Stimulated activated CD4-positive, alpha-beta T cell treated with anti-CD3 and anti-CD28 coated beads, Interleukin-12 subunit alpha, Interleukin-12 subunit beta, amount 100 ng/mL, for 24 hours (primary cell): ENCODE measurements around the gene EIF3B.
A peak's percentile ranks its signal among the peaks of the same experiment; 100 is the strongest.
"Not testable (repeated sequence)": the region's sequence is repeated elsewhere in the genome, so short reads cannot be mapped to it uniquely, and the experiment has no call there.

ENCODE experiments used
- DNase-seq, 2 experiments: peaks; one replicate each; pipeline ENCODE4 v3.0.0-alpha.2; 2020; ENCODE audit warnings: low read depth in 2 of 2

Gene EIF3B

DNA sequence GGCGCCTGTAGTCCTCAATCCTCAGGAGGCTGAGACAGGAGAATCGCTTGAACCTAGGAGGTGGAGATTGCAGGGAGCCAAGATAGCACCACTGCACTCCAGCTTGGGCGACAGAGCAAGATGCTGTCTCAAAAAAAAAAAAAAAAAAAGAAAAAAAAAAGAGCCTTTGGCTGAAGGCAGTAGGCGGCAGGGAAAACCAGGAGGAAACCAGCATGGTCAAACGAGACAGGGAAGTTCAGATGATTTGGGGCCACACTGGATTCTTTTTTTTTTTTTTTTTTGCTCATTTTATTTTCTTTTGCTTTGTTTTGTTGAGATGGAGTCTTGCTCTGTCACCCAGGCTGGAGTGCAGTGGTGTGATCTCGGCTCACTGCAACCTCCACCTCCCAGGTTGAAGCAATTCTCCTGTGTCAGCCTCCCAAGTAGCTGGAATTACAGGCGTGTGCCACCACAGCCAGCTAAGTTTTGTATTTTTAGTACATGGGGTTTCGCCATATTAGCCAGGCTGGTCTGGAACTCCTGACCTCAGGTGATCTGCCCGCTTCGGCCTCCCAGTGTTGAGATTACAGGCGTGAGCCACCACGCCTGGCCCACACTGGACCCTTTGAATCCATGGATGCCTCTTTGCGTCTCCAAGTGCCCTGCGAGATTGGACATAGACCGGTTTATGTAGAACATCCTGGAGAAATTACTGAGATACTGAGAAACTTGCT lies 7.1 kb upstream of the EIF3B start:
- DNase-seq: not testable (repeated sequence)

DNA sequence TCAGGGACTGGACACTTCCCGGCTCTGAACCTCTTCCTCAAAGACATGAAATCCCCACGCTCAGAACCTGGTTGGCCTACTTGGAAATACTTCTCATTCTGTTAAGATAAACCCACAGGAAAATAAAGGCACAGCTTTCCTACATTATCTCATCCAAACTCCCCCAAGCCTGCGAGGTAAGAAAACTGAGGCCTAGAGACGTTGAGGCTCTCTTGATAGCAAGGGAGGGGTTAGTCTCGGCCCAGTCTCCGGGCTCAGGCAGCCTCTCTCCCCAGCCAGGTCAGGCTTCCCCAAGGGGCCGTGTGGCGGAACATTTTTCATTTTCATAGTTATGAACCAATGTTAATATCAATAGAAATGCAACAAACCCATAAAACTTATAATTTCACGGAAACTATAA lies 4.6 kb upstream of the EIF3B start:
- no peak for DNase-seq

DNA sequence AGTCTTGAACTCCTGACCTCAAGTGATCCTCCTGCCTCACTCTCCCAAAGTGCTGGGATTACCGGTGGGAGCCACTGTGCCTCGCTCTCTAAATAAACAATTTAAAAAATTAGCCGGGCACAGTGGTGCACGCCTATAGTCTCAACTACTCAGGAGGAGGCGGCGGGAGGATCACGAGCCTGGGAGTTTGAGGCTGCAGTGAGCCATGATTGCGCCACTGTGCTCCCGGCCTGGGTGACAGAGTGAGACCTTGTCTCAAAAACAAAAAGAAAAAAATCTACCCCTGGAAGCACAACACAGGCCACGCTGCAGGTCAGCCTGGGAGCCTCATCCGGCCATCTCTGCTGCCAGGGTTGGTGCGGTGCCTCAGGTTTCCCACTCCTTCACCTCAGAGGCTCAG lies 3.8 kb upstream of the EIF3B start:
- no peak for DNase-seq

DNA sequence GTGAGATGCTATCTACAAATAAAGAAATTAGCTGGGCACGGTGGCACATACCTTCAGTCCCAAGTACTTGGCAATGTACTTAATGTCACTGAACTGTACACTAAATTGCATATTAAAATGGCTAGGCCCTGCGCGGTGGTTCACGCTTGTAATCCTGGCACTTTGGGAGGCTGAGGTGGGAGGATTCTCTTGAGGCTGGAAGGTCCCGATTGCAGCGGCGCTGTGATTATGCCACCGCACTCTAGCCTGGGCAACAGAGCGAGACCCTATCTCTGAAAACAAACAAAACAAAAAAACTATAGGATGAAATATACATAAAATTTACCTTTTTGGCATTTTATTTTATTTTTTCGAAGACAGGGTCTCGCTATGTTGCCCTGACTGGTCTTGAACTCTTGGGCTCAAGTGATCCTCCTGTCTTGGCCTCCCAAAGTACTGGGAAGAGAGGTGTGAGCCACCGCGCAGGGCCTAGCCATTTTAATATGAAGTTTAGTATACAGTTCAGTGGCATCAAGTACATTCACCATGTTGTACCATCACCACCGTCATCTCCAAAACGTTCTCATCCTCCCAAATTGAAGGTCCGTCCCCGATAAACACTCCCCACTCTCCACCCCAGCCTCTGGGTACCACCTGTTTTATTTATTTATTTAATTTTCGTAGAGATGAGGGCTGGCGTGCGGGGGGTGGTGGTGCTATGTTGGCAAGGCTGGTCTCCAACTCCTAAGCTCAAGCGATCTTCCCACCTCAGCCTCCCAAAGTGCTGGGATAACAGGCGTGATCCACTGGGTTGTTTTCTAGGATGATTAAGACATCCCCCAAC lies 1.3 kb upstream of the EIF3B start:
- no peak for DNase-seq

DNA sequence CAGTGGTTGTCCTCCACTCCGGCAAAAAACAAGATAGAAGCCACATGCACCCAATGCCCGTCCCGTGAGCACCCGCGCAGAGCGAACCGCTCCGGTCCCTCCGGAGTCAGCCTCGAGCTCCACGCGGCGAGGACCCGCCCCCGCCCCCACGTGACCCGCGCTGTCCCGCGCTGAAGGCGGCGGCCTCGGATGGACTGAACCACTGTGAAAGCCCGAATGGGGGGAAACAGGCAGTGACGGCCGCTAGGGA lies 766 bp upstream of the EIF3B start:
- DNase-seq: peak; percentile 82 to 86

DNA sequence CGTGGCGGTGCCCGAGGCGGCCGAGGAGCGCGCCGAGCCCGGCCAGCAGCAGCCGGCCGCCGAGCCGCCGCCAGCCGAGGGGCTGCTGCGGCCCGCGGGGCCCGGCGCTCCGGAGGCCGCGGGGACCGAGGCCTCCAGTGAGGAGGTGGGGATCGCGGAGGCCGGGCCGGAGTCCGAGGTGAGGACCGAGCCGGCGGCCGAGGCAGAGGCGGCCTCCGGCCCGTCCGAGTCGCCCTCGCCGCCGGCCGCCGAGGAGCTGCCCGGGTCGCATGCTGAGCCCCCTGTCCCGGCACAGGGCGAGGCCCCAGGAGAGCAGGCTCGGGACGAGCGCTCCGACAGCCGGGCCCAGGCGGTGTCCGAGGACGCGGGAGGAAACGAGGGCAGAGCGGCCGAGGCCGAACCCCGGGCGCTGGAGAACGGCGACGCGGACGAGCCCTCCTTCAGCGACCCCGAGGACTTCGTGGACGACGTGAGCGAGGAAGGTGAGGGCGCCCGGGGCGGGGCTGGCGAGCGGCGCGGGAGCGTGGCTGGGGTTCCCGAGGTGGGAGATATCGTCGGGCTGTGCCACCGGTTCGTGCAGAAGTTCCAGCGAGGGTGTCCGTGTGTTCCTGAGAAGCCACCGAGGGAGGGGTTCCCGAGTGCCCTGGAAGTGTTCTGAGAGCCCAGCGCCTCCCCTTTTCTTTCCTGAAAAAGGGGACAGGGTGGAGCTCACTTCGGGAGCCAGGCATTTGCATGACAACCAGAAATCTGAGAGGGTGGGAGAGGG lies 495 bp downstream of the EIF3B start:
- DNase-seq: peak in 1 of 2 experiments; percentile 13

DNA sequence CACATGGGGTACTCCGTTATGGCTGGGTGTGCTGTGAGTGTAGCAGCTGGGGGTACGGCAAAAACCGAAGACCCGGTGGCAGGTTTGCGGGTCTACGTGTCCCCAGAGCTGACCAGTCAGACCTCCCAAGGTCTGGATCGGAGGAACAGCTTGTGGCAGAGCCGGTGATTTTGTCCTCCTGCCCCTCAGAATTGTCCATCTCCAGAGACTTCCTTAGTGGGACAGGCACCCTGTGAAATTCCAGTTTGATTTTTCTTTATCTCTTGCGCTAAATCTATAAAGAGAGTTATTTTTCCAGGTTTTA lies 1.0 kb downstream of the EIF3B start:
- DNase-seq: no peak

DNA sequence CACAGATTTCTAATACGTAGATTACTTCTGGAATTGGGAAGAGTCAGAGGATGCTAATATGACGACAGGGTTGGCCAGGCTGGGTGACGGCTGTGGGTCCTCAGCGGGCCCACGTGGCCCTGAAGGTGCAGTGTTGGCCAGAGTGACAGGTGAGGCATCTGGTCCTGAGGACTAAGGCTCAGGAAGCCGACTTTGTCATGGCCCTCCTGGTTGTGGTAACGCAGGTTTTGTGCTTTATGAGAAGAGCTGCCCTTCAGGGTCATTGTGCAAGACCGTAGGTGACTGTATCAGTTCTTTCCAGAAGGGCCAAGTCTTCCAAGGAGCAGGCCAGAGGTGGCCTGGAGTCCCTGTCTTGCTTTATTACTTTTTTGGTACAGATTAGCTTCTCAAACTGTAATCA lies 2.5 kb downstream of the EIF3B start:
- no peak for DNase-seq

DNA sequence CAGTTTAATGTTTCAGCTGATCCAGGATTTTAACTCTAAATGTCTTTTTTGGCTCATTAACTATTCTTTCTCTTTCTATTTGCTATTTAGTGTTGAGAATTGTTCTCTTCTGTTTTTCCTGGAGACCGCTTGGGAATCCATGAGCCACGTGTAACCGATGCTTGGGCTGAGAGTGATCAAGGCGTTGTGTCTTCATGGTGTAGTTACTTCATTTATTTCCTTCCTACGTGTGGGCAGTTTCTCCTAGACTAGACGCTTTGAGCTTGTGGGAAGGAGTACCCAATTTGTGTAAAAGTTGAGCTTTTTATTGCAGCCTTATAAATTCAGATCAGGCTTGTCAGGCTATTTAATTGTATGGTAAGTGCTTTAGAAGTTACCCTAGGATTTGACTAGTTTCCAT lies 2.9 kb downstream of the EIF3B start:
- DNase-seq: no peak

DNA sequence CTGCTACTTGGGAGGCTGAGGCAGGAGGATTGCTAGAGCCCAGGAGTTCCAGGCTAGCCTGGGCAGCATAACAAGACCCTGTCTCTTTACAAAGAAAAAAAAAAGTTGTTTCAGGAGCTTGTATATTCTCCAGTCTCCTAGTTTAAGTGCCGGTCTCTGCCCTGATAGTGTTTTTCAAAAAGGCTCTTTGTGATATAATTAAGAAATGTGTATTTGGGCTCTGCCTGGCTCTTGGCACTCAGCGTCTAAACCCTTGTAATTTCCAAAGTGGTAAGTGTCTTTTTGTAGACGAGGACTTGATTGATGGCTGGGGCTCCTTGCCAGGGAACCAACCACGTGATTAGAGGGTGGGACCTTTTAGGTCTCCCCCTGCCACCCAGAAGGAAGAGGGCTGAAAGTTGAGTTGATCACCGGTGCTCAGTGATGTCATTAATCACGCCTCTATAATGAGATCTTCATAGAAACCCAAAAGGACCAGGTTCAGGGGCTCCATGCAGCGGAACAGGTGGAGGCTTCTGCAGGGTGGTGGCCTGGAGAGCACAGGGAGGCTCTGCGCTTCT lies 4.4 kb downstream of the EIF3B start:
- DNase-seq: no peak

DNA sequence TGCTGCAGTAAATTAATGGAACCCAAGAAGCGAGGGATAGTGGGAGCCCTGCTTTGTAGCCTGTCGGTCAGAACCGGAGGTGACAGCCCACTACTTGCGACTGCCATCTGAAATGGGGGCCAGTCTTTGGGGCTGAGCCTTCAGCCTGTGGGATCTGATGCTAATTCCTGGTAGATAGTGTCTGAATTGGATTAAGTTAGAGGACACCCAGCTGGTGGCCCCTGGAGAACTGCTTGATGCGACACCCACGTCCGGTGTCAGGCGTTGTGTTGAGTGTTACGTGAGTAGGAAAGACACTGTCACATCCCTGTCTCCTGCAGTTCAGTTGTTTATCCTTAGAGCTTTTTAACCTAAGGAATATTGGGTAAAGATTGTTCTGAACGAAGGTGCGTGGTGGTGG lies 5.0 kb downstream of the EIF3B start:
- no peak for DNase-seq

DNA sequence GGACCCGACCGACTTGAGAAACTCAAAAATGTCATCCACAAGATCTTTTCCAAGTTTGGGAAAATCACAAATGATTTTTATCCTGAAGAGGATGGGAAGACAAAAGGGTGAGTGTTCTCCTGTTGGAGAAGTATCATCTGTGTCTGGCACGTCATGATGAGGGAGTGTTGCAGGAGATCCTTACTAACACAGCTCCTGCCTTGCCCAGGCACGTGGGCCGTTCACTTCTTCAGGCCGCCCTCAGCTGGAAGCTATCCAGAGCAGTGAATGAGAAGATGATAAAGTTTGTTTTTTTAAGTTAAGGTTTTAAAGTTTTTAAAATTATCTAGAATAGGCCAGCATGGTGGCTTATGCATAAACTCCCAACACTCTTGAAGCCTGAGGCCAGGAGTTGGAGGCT lies 6.2 kb downstream of the EIF3B start:
- DNase-seq: no peak

DNA sequence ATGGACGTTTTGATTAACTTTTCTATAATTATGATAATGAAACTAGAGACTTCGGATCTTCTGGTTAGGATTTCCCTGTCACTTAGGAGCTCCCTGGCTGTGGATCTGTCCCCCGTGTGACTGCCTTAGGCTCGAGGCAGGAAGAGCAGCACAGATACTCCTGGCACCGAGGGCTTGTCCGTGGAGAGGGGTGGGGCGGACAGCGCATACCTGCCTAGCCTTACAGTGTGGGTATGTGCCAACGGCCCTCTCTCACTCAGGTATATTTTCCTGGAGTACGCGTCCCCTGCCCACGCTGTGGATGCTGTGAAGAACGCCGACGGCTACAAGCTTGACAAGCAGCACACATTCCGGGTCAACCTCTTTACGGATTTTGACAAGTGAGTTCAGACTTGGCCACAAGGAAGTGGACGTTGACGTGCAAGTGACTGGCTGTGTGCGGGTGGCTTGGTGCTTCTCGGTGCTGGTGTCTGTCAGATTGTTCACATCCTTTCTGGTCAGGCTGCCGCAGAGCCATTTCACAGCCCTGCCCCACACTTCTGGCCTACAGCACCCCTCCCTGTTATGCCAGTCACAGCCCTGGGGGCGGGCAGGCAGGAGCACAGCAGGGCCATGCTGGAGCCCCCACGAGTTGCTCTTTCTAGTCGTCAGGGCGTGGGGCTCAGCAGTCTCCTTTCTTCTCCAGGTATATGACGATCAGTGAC lies 7.9 kb downstream of the EIF3B start:
- DNase-seq: no peak

DNA sequence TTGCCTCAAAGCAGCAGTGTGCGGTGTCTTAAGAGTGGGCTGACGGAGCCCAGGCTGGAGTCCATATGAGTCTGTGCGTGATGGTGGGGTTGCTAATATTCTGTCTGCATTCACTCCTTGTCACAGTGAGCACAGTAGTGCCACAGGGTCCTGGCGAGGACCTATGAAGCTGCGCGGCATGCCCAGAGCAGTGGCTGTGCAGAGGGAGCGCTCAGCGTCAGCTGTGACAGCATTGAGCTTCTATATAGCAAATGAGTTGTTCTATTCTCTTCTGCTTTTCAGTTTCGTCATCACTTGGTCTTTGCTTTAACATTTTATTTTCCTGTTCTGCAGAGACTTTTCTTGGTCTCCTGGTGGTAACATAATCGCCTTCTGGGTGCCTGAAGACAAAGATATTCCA lies 14.5 kb downstream of the EIF3B start:
- DNase-seq: no peak

DNA sequence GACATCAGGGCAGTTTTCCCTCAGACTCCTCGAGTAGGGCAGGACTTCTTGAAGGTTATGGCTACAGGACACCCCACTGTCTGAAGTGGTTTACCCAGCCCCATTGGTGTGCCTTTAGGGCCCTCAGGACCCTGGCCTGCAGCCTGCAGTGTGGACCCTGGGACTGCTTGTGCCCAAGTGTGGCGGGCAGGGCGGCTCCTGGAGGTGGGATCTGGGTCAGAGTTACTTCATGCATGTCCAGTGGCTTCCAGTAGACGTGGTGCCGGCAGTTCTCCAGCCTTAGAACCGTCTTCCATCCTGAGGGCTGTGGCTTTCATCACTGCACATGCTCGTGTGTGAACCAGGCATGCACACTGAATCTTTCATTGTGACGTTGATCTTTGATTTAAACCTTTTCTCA lies 16.7 kb downstream of the EIF3B start:
- no peak for DNase-seq

DNA sequence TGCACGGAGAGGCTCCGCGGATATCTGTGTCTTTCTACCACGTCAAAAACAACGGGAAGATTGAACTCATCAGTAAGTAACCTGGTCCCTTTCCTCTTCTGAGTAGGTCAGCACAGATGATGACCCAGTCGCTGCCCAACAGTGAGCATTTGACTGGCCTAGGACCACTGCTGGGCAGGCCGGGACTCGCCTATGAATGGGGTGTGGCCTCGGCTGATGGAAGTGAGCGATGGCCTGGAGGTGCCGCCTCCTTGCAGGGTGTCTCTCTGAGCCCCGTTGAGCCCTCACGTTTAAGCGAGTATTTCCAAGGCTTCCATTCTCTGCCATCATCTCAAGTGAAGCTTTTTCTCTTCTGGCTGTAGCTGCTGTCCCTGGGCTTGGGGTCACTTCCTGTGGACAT lies 18.1 kb downstream of the EIF3B start:
- DNase-seq: no peak

DNA sequence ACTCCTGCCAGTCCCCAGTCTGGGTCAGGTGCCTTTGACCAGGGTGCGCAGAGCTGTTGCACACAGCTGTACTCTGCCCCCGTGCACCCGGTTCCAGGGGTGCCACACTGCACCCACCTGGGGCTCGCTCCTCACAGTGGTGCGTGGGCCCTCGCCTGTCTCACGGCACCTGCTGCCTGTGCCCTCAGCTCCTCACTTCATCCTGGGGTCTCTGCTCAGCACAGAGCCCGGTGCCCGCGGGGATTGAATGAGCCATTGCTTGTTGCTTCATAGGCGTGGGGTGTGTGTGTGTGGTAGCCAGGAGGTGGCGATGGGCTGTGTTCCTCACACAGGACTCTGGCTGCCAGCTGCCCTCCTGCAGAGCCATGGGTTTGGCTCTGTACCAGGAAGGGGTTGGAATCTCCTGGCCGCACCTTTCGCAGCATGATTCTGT lies 18.5 kb downstream of the EIF3B start:
- DNase-seq: no peak

DNA sequence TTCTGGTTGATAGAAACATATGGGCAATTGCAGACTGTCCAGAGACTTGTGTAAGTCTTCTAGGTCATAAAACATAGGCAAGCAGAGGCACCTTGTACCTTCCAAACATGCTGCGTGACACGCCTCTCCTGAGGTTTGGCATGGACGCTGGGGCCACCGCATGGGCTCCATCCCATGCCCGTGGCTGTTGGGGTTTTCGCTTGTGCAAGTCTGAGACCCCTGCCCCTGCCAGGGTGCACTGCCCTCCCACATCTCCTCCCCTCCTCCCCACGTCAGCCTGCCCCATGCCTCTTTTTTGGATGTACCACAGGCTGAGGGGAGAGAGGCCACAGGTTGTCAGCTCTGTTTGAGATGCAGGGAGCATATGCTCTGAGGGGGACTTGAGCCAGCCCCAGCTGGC lies 19.0 kb downstream of the EIF3B start:
- DNase-seq: no peak

DNA sequence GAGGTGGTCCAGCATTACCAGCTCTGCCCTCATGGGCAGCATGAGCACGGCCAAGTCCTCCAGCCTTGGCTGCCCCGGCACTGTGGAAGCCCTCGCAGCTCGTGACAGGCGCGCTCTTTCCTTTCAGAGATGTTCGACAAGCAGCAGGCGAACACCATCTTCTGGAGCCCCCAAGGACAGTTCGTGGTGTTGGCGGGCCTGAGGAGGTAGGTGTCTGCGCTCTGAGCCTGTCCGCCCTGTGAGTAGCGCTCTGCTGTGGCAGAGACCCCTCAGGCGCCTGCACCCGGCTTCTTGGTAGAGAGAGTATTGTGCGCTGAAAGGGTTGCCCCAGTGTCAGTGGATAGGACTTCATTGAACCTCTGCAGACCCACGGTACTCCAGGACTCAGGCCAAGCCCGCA lies 19.8 kb downstream of the EIF3B start:
- no peak for DNase-seq

DNA sequence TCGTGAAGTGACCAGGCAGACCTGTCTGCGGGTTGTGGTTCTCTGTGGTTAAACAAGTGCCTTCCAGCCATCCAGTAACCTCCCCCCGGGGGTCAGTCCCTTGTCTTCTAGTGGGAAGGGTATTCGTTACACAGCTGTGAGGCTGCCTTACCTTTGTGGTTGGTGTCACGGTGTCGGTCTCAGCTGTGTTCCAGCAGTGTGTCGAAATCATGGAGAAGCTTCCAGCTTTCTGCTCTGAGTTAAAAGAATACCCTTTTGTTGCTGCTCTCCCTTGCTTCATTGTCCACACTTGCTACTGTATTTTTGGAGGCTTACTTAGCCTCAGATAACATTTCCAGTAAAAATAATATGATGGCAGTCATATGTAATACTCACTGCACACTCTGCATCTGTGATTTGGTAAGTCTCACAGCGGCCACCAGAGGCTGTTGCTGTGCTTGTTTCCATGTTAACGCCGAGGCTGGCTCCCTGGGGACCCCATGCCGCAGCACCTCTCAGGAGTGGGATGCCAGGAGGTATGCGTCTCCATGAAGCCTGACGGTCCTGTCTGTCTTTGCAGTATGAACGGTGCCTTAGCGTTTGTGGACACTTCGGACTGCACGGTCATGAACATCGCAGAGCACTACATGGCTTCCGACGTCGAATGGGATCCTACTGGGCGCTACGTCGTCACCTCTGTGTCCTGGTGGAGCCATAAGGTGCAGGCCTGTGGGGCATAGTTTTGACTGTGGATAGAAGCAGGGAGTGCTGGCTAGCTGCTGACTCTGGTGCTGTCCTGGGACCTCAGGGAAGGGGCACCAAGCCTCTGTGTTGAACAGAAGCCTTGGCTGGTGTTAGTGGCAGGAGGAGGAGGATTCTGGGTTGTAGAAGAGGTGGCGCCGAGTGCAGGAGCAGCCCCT lies 20.5 kb downstream of the EIF3B start:
- DNase-seq: no peak
